Small intestine (tissue), 7 donors: Measurements from ENCODE around the gene SKA3. TPM values are rescaled to one million over a fixed set of nuclear protein-coding genes. Genes with fewer than 3 reads are reported as not detected.

Source experiments
- DNase-seq, 2 donors: peaks; one replicate each; pipeline versions ENCODE4 v3.0.0 to v3.0.0-alpha.2; 2013
- FAIRE-seq: peaks from 2 replicates; lab custom pipeline; 2012; peaks lifted over from hg19 to GRCh38; lab: Jason Lieb, UNC
- H3K27ac ChIP-seq, 3 donors: one replicate each; pipeline ENCODE4 v1.5.1; 2013; ENCODE audit warnings: low read length in 2 of 3, mild to moderate bottlenecking in 2 of 3, control low read depth in 1 of 3, inconsistent platforms in 1 of 3, low read depth in 1 of 3, moderate library complexity in 1 of 3
- H3K27me3 ChIP-seq, 3 donors: one replicate each; pipeline ENCODE4 v1.6.1; 2013; ENCODE audit warnings: low read length in 3 of 3, inconsistent platforms in 1 of 3; ENCODE audit not compliant: control insufficient read depth in 3 of 3, insufficient read depth in 3 of 3
- H3K36me3 ChIP-seq, 3 donors: one replicate each; pipeline ENCODE4 v1.6.1; 2013; ENCODE audit warnings: low read length in 3 of 3, inconsistent platforms in 1 of 3, low read depth in 1 of 3, mild to moderate bottlenecking in 1 of 3, moderate library complexity in 1 of 3; ENCODE audit not compliant: control insufficient read depth in 3 of 3, insufficient read depth in 2 of 3
- H3K4me1 ChIP-seq, 3 donors: one replicate each; pipeline ENCODE4 v1.6.1; 2013; ENCODE audit warnings: low read length in 2 of 3, inconsistent platforms in 1 of 3, low read depth in 1 of 3, mild to moderate bottlenecking in 1 of 3, moderate library complexity in 1 of 3; ENCODE audit not compliant: control insufficient read depth in 3 of 3, insufficient read depth in 2 of 3
- H3K4me3 ChIP-seq, 3 donors: one replicate each; pipeline ENCODE4 v1.5.1; 2013; ENCODE audit warnings: low read length in 3 of 3, control low read depth in 1 of 3, inconsistent platforms in 1 of 3, low read depth in 1 of 3, mild to moderate bottlenecking in 1 of 3, moderate library complexity in 1 of 3
- H3K9me3 ChIP-seq, 2 donors: one replicate each; pipeline ENCODE4 v1.6.1; 2013; ENCODE audit warnings: low read depth in 1 of 2, low read length in 1 of 2; ENCODE audit not compliant: control insufficient read depth in 2 of 2, insufficient read depth in 1 of 2
- WGBS, 3 donors: extraction: QIAGEN DNeasy Blood & Tissue Kit; methylation state at CpG; one replicate each; pipeline ENCODE4 v1.1.7; 2013; 5-methylcytosine and 5-hydroxymethylcytosine counted together
- polyA plus RNA-seq, 4 donors: library from polyadenylated mRNA; stranded (reverse) in 3 of 4; unstranded in 1 of 4; fragments of 200-250 nt in 3 of 4; fragments of 120-200 nt in 1 of 4; gene quantifications; one replicate each; pipeline versions ENCODE4 v1.2.1 to v1.2.3, GENCODE V29; 2013
- donor health status: healthy with polysubstance abuse.
- donor health status: control.
- donor health status: control.
- donor health status: Bipolar disorder and iron deficiency.
- donor health status: healthy.

SKA3 gene
- polyA plus RNA-seq, 4 donors = 0.89 to 9.0 (median 6.7) TPM; not detected in 1

GRCh38 chr13:21150013-21150412, 26.3 kb downstream of the SKA3 start:
- Histone ChIP-seq H3K9me3 (no peaks in the 10 kb centered on the region), H3K27me3 (no peaks in the 10 kb centered on the region), H3K4me1 (no peaks in the 10 kb centered on the region), H3K27ac (no peak overlapping the region), H3K4me3 (no peak overlapping the region), H3K36me3 (peaks cover 2 to 12% (median 10%) of the 10 kb centered on the region in 3 donors)
- DNase-seq (no peak), FAIRE-seq (no peak)
- 64 to 87% (median 77%) methylated on average over 1 of the region's 1 CpG for WGBS, 3 donors

GRCh38 chr13:21149568-21149967, 26.8 kb downstream of the SKA3 start:
- Histone ChIP-seq H3K4me1 (no peaks in the 10 kb centered on the region), H3K4me3 (no peak overlapping the region), H3K27ac (no peak overlapping the region), H3K9me3 (no peaks in the 10 kb centered on the region), H3K27me3 (no peaks in the 10 kb centered on the region), H3K36me3 (peaks cover 2 to 12% (median 10%) of the 10 kb centered on the region in 3 donors)
- FAIRE-seq = no peak
- 49 to 71% (median 69%) methylated on average over 1 of the region's 1 CpG for WGBS, 3 donors
- no peak for DNase-seq

- WGBS, 3 donors = 64 to 70% (median 68%) methylated on average over 5 of the region's 5 CpGs
- DNase-seq = no peak
- Histone ChIP-seq H3K27me3 (no peaks in the 10 kb centered on the region), H3K4me3 (no peak overlapping the region), H3K27ac (no peak overlapping the region), H3K9me3 (no peaks in the 10 kb centered on the region), H3K4me1 (no peaks in the 10 kb centered on the region), H3K36me3 (peaks cover 2 to 14% (median 7%) of the 10 kb centered on the region in 3 donors)
- FAIRE-seq = no peak
These were observed 27.6 kb downstream of the SKA3 start for GRCh38 chr13:21148557-21149258.

DNA sequence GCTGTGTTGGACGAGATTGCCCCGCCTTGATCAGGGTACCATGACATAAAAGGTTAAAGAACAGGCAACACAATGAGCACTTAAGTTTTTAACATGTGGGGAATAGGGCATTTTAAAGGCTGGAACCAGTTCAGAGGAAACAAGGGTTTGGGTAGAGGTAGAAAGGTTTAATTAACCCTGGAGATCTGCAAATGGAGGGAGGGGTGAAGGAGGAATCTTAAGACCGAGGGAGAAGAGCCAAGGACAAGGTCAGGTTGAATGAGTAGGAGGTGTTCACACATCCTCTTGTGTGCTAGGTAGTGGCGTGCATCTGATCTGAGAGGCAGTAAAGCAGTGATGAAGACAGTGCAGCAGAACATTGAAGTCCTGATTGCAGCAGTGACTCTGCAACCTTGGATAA, 28.5 kb downstream of the SKA3 start:
- Histone ChIP-seq H3K4me3 (no peak overlapping the region), H3K27ac (no peak overlapping the region), H3K27me3 (no peaks in the 10 kb centered on the region), H3K36me3 (peaks cover 2 to 12% (median 7%) of the 10 kb centered on the region in 3 donors), H3K4me1 (no peaks in the 10 kb centered on the region), H3K9me3 (no peaks in the 10 kb centered on the region)
- 68 to 78% (median 70%) methylated on average over 4 of the region's 4 CpGs for WGBS, 3 donors
- DNase-seq = no peak
- FAIRE-seq = no peak

- Histone ChIP-seq H3K27ac (no peak overlapping the region), H3K4me1 (peaks cover 0 to 8% (median 0%) of the 10 kb centered on the region in 3 donors), H3K9me3 (no peaks in the 10 kb centered on the region), H3K36me3 (peaks cover 0 to 12% (median 9%) of the 10 kb centered on the region in 3 donors), H3K27me3 (no peaks in the 10 kb centered on the region), H3K4me3 (no peak overlapping the region)
- FAIRE-seq (no peak), DNase-seq (no peak)
- WGBS, 3 donors = 92 to 95% (median 94%) methylated on average over 3 of the region's 3 CpGs
These were observed 33.6 kb downstream of the SKA3 start for GRCh38 chr13:21142766-21143165.

DNA sequence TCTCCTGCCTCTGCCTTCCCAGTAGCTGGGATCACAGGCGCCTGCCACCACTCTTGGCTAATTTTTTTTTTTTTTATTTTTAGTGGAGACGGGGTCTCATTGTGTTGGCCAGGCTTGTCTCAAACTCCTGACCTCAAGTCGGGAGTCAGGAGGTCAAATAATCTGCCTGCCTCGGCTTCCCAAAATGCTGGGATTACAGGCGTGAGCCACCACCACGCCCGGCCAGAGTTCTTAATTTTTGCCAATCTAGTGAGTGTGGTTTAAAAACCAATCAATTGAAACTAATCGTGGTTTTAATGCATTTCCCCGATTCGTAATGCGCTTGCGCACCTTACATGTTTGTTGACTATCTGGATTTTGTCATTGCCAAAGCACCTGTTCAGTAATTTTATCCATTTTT, 37.0 kb downstream of the SKA3 start:
- 70 to 85% (median 76%) methylated on average over 12 of the region's 12 CpGs for WGBS, 3 donors
- DNase-seq = no peak
- H3K27me3 ChIP-seq = no peaks in the 10 kb centered on the region
- H3K4me3 ChIP-seq = peak overlapping the region in 1 of 3 donors; percentile 3
- no peak for FAIRE-seq
- H3K27ac ChIP-seq = no peak overlapping the region
- no peaks in the 10 kb centered on the region for H3K9me3 ChIP-seq
- peaks cover 0 to 8% (median 0%) of the 10 kb centered on the region in 3 donors for H3K4me1 ChIP-seq
- peaks cover 0 to 5% (median 0%) of the 10 kb centered on the region in 3 donors for H3K36me3 ChIP-seq

DNA sequence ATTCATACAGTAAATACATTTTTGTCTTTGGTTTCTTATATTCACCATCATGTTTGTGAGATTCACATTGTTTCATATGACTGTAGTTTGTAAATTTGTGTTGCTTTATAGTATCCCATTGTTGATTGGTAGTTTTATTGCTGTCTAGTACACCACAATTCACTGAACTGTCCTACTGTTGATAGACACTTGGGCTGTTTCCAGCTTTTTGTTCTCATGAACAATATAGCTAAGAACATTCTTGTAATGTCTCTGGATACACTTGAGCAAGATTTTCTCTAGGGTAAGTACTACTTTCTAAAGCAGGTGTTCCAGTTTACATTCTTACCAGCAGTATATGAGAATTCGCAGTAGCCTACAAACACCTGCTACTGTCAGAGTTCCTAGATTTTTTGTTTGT, 37.8 kb downstream of the SKA3 start:
- Histone ChIP-seq H3K4me3 (no peak overlapping the region), H3K36me3 (peaks cover 0 to 5% (median 0%) of the 10 kb centered on the region in 3 donors), H3K27ac (no peak overlapping the region), H3K27me3 (no peaks in the 10 kb centered on the region), H3K9me3 (no peaks in the 10 kb centered on the region), H3K4me1 (peaks cover 0 to 8% (median 0%) of the 10 kb centered on the region in 3 donors)
- FAIRE-seq (no peak), DNase-seq (no peak)
- 25 to 60% (median 32%) methylated on average over 1 of the region's 1 CpG for WGBS, 3 donors

DNA sequence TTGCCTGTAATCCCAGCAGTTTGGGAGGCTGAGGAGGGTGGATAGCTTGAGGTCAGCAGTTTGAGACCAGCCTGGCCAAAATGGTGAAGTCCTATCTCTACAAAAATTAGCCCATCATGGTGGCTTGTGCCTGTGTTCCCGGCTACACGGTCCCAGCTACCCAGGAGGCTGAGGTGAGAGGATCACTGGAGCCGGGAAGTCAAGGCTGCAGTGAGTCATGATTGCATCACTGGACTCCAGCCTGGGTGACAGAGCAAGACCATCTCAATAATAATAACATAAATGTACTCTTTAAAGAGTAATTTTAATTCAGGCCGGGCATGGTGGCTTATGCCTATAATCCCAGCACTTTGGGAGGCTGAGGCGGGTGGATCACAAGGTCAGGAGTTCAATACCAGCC, 38.7 kb downstream of the SKA3 start:
- no peak overlapping the region for H3K4me3 ChIP-seq
- H3K27me3 ChIP-seq = no peaks in the 10 kb centered on the region
- DNase-seq (no peak), FAIRE-seq (no peak)
- 82 to 87% (median 82%) methylated on average over 5 of the region's 5 CpGs for WGBS, 3 donors
- no peaks in the 10 kb centered on the region for H3K9me3 ChIP-seq
- H3K4me1 ChIP-seq = peaks cover 0 to 7% (median 0%) of the 10 kb centered on the region in 3 donors
- no peak overlapping the region for H3K27ac ChIP-seq
- H3K36me3 ChIP-seq = peaks cover 0 to 5% (median 0%) of the 10 kb centered on the region in 3 donors
